ENCODE data around the gene UBA6. TPM values are rescaled to one million over a fixed set of nuclear protein-coding genes. Genes with fewer than 3 reads are reported as not detected.

The UBA6 gene
- polyA plus RNA-seq, 2 of the 4 experiments (the other 2 are of a cell fraction): 33.9 to 84.6 TPM

GRCh38 chr4:67687636-67688035, 13.3 kb downstream of the UBA6 start:
- ChIA-PET POLR2A (no interaction called here), CTCF (no interaction called here)
- H3K4me1 ChIP-seq: peaks cover 9% of the 10 kb centered on the region; the same call in 2 of the 3 replicates
- TF ChIP-seq MAX (IDR thresholded peaks at IDR 0.05) (no peak), FOSB (CRISPR knock-in tag; IDR thresholded peaks at IDR 0.05) (no peak), HEYL (CRISPR knock-in tag; IDR thresholded peaks at IDR 0.05) (no peak), FOXS1 (CRISPR knock-in tag; IDR thresholded peaks at IDR 0.05) (no peak), EHMT2 (IDR thresholded peaks at IDR 0.05; ENCODE audit: low read depth) (no peak), PHF8 (IDR thresholded peaks at IDR 0.05; ENCODE audit: borderline replicate concordance, low read depth) (no peak), CBX8 (IDR thresholded peaks at IDR 0.05) (no peak), NFE2L2 (conservative IDR thresholded peaks at IDR 0.05; ENCODE audit: low read length) (no peak), POLR2AphosphoS2 (conservative IDR thresholded peaks at IDR 0.05; ENCODE audit: low read length) (no peak), JUN (IDR thresholded peaks at IDR 0.05) (no peak), HMGXB4 (CRISPR knock-in tag; IDR thresholded peaks at IDR 0.05; ENCODE audit: borderline replicate concordance) (no peak), BHLHE40 (IDR thresholded peaks at IDR 0.05; ENCODE audit: low read depth, low read length) (no peak), ZC3H11A (IDR thresholded peaks at IDR 0.05) (no peak), POLR2A (IDR thresholded peaks at IDR 0.05; ENCODE audit: low read length) (no peak)
- TF ChIP-seq, protein P1, sequence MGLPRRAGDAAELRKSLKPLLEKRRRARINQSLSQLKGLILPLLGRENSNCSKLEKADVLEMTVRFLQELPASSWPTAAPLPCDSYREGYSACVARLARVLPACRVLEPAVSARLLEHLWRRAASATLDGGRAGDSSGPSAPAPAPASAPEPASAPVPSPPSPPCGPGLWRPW (IDR thresholded peaks at IDR 0.05): no peak
- H3K4me3 ChIP-seq: no peak overlapping the region
- FAIRE-seq (no peak), DNase-seq (ENCODE audit: low read depth in 1 of 2, low spot score in 1 of 2) (no peak), ATAC-seq (no peak)
- H3K9me3 ChIP-seq: no peaks in the 10 kb centered on the region
- no peak overlapping the region for H3K4me2 ChIP-seq
- H3K27ac ChIP-seq: no peak overlapping the region
- 93% methylated on average over 4 of the region's 4 CpGs for WGBS (ENCODE audit: missing lambda C conversion rate)

DNA sequence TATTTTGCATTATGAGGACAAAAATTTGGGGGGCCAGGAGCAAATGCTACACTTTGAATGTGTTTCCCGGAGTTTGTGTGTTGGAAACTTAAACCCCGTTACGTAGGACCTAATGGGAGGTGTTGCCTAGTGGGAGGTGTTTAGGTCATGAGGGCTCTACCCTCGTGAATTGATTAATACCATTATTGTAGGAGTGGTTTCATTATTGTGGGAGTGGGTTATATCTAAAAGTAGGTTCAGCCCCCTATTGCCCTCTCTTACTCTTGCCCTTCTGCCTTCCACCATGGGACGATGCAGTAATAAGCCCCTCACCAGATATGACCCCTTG, 15.5 kb downstream of the UBA6 start:
- no peak for TF ChIP-seq NPAS2 (CRISPR knock-in tag; IDR thresholded peaks at IDR 0.05; ENCODE audit: borderline replicate concordance)
- TF ChIP-seq HDAC2 (IDR thresholded peaks at IDR 0.05): no peak
- no peak for TF ChIP-seq POLR2AphosphoS2 (conservative IDR thresholded peaks at IDR 0.05; ENCODE audit: low read length)
- TF ChIP-seq FOSL2 (IDR thresholded peaks at IDR 0.05): no peak
- TF ChIP-seq FOSL2 (CRISPR knock-in tag; IDR thresholded peaks at IDR 0.05): no peak
- no peak for TF ChIP-seq RARB (CRISPR knock-in tag; IDR thresholded peaks at IDR 0.05)
- WGBS (ENCODE audit: missing lambda C conversion rate): 99% methylated on average over 5 of the region's 5 CpGs
- ATAC-seq (no peak), FAIRE-seq (no peak), DNase-seq (ENCODE audit: low read depth in 1 of 2, low spot score in 1 of 2) (no peak)
- POLR2A ChIA-PET: no interaction called here
- Histone ChIP-seq H3K9me3 (no peaks in the 10 kb centered on the region), H3K4me2 (no peak overlapping the region), H3K27ac (no peak overlapping the region), H3K4me1 (peaks cover 15% of the 10 kb centered on the region; the same call in 2 of the 3 replicates), H3K4me3 (no peak overlapping the region)
- CTCF ChIA-PET: no interaction called here

GRCh38 chr4:67684839-67685531, 16.0 kb downstream of the UBA6 start:
- Histone ChIP-seq H3K4me1 (peaks cover 16% of the 10 kb centered on the region; the same call in 2 of the 3 replicates), H3K9me3 (no peaks in the 10 kb centered on the region), H3K4me3 (no peak overlapping the region), H3K4me2 (no peak overlapping the region), H3K27ac (no peak overlapping the region)
- DNase-seq (ENCODE audit: low read depth in 1 of 2, low spot score in 1 of 2) (no peak), ATAC-seq (no peak), FAIRE-seq (no peak)
- CTCF ChIA-PET: no interaction called here
- POLR2A ChIA-PET: no interaction called here
- TF ChIP-seq HOXB13 (CRISPR knock-in tag; IDR thresholded peaks at IDR 0.05; ENCODE audit: low read depth) (no peak), RFX5 (IDR thresholded peaks at IDR 0.05) (no peak)
- WGBS (ENCODE audit: missing lambda C conversion rate): 74% methylated on average over 1 of the region's 1 CpG
